Stimulated activated CD8-positive, alpha-beta memory T cell treated with anti-CD3 and anti-CD28 coated beads, Interleukin-4, amount 100 ng/mL, for 4 hours (primary cell): Measurements from ENCODE around the gene ARMC8.

Source experiments
- DNase-seq, 2 donors: peaks; one replicate each; pipeline ENCODE4 v3.0.0-alpha.2; 2020; ENCODE audit warnings: low read depth in 2 of 2, low spot score in 1 of 2

Gene ARMC8

GRCh38 chr3:138245026-138245425 lies 57.9 kb downstream of the ARMC8 start:
- DNase-seq: no peak

- no peak for DNase-seq
Measured at GRCh38 chr3:138249636-138250035, 62.5 kb downstream of the ARMC8 start.

- no peak for DNase-seq
Measured at GRCh38 chr3:138253609-138254008, 66.5 kb downstream of the ARMC8 start.

- DNase-seq: no peak
Measured at GRCh38 chr3:138254216-138254615, 67.1 kb downstream of the ARMC8 start.

- no peak for DNase-seq
Measured at GRCh38 chr3:138256022-138256421, 68.9 kb downstream of the ARMC8 start.

GRCh38 chr3:138257986-138258385 lies 70.9 kb downstream of the ARMC8 start:
- no peak for DNase-seq

- no peak for DNase-seq
Measured at GRCh38 chr3:138259126-138259525, 72.0 kb downstream of the ARMC8 start.

GRCh38 chr3:138260611-138261010 lies 73.5 kb downstream of the ARMC8 start:
- DNase-seq: no peak

- no peak for DNase-seq
Measured at GRCh38 chr3:138263104-138263503, 76.0 kb downstream of the ARMC8 start.

- DNase-seq: no peak
Measured at GRCh38 chr3:138265745-138266144, 78.6 kb downstream of the ARMC8 start.

GRCh38 chr3:138267083-138267482 lies 80.0 kb downstream of the ARMC8 start:
- DNase-seq: no peak

- DNase-seq: no peak
Measured at GRCh38 chr3:138270245-138270644, 83.1 kb downstream of the ARMC8 start.

GRCh38 chr3:138271189-138271794 lies 84.2 kb downstream of the ARMC8 start:
- DNase-seq: no peak

GRCh38 chr3:138281561-138281960 lies 94.5 kb downstream of the ARMC8 start:
- DNase-seq: no peak

- DNase-seq: no peak
Measured at GRCh38 chr3:138282836-138283235, 95.7 kb downstream of the ARMC8 start.

- DNase-seq: no peak
Measured at GRCh38 chr3:138284079-138284478, 97.0 kb downstream of the ARMC8 start.

GRCh38 chr3:138284957-138285477 lies 97.9 kb downstream of the ARMC8 start:
- no peak for DNase-seq

GRCh38 chr3:138289260-138289659 lies 102.2 kb downstream of the ARMC8 start:
- DNase-seq: no peak

- DNase-seq: no peak
Measured at GRCh38 chr3:138289701-138290100, 102.6 kb downstream of the ARMC8 start.

GRCh38 chr3:138296639-138297038 lies 109.5 kb downstream of the ARMC8 start:
- DNase-seq: no peak

- no peak for DNase-seq
Measured at GRCh38 chr3:138297059-138297607, 110.0 kb downstream of the ARMC8 start.

- no peak for DNase-seq
Measured at GRCh38 chr3:138297876-138298275, 110.8 kb downstream of the ARMC8 start.

GRCh38 chr3:138300647-138301046 lies 113.5 kb downstream of the ARMC8 start:
- DNase-seq: no peak
